GM19328 (cell line): ENCODE measurements around the gene TAF13.
"Not testable (repeated sequence)": the region's sequence is repeated elsewhere in the genome, so short reads cannot be mapped to it uniquely, and the experiment has no call there.

ENCODE experiments used
- ATAC-seq: cut with Tn5 transposase; IDR thresholded peaks from one replicate; pipeline ENCODE4 v1.9.1; 2021; ENCODE audit warnings: mild to moderate bottlenecking, moderate library complexity; ENCODE audit not compliant: unreplicated experiment

TAF13 gene

DNA sequence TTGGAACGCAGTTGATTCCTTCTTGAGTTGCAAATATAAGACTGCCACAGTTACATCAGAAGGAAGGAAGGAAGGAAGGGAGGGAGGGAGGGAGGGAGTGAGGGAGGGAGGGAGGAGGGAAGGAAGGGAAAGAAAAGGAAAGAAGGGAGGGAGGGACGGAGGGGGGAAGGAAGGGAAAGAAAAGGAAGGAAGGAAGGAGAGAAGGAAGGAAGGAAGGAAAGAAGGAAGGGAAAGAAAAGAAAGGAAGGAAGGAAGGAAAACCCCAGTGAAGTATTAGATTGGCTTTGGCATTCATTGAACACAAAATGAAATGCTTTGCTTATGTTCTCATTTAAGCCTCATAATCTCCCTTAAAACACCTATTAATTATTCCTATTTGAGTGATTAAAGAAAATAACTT, 27.5 kb downstream of the TAF13 start:
- ATAC-seq, result no peak

DNA sequence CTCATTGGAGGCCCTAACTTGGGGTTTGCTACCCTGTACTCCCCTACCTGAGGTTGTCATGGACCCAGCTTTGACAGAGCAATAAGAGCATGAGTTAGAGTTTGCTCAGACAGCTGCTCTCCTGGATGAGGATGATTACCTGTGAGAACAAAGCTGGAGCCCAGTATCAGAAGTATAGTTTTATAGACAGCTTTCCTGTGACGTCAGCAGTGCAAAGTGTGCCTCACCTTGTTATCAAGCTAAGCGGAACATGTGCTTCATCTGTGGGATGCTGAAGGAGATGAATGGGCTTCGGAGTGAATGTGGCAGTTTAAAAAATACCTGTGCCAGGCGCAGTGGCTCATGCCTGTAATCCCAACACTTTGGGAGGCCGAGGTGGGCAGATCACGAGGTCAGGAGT, 28.5 kb downstream of the TAF13 start:
- no peak for ATAC-seq

DNA sequence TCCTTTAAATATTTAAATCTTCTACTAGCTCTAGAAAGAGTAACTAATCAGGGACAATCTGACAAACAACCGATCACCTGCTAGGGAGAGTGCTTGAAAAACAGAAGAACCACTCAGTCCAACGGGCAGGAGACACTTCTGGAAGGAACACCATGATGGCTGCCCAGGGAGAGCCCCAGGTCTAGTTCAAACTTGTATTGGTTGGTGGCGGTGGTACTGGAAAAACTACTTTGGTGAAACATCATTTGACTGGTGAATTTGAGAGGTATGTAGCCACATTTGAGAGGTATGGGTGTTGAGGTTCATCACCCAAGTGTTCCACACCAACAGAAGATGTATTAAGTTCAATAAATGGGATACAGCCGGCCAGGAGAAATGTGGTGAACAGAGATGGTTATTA, 29.1 kb downstream of the TAF13 start:
- no peak for ATAC-seq

DNA sequence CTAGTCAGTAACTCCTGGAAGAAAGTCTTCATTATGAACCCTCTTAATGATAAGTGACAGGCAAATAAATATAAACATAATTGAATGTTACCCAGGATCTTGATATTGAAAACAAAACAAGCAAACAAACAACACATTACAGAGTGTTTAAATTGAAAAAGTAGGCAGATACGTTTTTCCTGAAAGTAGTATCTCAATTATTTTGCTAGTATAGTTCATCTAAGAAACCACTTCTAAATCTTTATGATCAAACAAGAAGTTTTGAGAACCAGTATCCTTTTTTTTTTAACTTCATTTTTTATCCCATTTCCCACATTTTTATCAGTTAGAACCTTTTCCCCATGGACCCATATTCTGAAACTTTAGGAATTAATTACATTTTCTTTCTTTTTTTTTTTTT, 30.2 kb downstream of the TAF13 start:
- ATAC-seq, result no peak

DNA sequence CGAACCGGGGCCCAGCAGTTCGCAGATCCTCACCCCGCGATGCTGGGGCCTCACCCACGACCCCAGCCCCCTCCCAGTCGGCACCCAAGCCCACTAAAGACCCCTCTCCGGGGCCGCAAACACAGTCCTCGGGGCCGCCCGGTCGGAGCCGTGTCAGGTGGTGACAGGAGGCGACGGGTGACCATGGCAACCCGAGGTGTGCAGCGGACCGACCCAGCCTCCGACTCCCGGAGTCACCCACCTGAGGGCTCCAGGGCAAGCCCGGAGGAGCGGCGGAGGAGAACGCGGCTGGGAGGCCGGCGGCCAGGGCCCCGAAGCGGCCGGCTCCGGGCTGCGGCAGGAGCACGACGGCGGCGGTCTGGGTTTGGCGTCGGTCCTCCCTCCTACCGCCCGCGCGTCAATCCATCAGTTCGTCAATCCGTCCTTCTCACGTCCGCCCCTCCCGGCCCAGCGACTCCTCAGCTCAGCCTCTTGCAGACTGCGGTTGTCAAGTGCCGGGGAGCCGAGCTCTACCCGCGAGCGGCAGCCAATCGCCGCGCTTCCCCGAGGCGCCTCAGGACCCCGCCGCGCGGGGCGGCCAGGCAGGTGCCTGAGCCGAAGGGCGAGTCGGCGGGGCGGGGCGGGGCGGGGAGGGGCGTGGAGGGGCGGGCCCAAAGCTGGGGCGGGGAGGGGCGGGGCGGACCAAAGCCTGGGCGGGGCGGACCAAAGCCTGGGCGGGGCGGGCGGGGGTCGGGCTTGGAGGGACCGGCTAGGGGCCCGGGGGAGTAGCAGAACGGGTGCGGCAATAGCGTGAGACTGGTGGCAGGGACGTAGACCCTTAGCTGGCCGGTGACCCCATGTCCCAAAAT, 34.0 kb downstream of the TAF13 start, which contains the start of gene WDR47:
WDR47 (minus strand) TSS at position 482 of the 848 bp plus-strand sequence. CDS start 18,590 bp downstream, outside the sequence.
- peak; percentile 98 for ATAC-seq

DNA sequence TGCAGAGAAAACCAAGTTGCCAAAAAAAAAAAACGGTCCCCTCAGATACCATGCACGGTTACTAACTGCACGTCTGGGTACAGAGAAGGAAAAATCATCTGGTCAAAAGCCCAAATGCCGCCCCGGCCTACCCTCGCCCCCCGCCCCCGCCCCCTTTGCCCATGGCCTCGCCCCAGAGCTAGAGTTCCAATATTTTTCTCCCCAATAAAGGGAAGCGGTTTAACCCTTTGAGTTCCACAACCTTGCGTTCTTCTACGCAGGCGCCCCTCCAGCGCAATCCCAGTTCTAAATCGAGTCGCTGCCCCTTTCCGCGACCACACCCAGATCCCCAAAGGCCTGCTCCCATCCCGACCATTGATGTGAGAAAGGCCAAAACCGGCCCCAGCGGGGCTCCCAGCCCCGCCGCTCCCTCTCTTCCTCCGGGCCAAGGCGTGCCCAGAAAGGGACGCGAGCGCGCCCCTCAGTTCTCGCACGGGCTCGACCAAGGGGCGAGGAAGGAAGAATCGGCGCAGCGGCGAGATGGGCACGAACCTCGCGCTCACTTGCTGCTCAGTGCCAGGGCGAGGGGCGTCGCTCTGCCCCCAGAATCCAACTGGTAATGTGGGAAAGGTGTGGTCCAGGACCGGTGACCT, 34.7 kb downstream of the TAF13 start:
- ATAC-seq, result peak; percentile 4

DNA sequence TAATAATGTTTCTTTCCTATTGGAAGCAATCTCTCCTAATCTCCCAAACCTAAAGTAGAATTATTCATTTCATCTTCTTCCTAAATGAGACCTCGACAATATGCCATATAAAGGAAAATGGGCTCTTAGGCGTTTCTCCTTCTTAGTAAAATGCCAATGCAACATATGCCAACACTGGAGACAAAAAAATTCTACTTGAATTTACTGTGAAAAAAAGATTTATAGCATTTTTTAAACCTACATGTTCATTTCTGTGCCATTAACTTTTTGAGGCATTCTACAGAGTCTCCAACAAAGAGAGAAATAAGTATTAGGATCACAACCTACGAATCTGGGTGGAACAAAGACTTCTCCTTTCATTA, 35.2 kb downstream of the TAF13 start:
- ATAC-seq, result no peak

DNA sequence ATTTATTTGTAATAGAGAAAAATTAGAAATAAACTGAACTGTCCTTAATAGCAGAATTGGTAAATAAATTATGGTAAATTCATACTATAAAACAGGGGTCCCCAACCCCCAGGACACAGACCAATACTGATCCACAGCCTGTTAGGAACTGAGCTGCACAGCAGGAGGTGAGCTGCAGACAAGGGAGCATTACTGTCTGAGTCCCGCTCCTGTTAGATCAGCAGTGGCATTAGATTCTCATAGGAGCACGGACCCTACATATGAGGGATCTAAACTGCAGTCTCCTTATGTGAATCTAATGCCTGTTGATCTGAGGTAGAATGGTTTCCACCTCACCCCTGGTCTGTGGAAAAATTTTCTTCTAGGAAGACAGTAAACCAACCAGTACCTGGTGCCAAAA, 41.4 kb downstream of the TAF13 start:
- no peak for ATAC-seq

DNA sequence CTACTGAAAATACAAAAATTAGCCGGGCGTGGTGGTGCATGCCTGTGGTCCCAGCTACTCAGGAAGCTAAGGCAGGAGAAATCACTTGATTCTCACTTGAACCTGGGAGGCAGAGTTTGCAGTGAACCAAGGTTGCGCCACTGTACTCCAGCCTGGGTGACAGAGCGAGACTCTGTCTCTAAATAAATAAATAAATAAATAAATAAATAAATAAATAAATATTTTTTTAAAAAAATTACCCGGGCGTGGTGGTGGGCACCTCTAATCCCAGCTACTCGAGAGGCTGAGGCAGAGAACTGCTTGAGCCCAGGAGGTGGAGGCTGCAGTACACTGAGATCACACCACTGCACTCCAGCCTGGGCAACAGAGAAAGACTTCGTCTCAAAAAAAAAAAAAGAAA, 46.3 kb downstream of the TAF13 start:
- not testable (repeated sequence) for ATAC-seq

DNA sequence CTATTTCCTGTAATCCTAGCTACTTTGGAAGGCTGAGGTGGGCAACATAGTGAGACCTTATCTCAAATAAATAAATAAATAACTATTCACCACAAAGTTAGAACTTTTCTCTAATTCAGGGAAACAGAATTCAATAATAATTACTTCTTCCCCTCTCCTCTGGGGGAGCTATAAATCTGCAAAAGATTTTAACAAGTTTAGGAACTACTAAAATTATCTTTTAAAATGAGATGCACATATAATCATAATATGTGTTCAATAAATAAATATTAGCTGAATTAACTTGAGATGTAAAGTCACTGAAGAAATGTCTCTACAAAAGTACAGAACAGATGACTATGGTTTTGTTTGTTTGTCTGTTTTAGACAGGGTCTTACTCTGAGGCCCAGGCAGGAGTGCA, 48.0 kb downstream of the TAF13 start:
- no peak for ATAC-seq

DNA sequence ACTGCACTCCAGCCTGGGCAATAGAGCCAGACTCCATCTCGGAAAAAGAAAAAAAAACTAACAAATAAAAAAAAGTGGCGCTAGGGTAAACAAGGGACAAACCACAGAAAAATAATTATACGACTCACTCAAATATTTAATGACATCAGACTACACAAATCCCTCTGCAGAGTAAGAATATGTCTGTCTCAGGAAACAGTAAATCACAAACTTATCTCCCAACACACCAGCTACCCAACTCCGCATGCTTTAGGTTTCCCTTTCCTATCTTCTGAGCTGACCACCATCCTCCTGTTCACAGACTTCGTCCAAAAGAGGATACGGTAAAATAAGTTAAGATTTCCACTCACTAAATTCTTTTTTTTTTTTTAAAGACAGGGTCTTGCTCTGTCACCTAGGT, 50.1 kb downstream of the TAF13 start:
- ATAC-seq, result no peak

DNA sequence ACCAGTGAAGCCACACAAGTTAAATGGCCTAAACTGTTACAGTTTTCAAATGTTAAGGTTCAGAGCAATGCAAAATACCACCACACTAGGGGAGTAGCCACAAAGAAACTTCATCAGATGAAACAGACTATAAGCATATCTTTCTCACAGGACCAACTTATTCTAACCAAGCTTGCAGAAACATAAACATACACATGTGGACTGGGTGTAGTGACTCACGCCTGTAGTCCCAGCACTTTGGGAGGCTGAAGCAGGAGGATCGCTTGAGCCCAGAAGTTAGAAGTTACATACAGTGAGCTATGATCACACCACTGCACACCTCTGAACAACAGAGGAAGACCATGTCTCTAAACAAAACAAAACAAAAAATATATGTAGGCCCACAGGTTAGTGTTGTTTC, 51.2 kb downstream of the TAF13 start:
- ATAC-seq, result no peak

DNA sequence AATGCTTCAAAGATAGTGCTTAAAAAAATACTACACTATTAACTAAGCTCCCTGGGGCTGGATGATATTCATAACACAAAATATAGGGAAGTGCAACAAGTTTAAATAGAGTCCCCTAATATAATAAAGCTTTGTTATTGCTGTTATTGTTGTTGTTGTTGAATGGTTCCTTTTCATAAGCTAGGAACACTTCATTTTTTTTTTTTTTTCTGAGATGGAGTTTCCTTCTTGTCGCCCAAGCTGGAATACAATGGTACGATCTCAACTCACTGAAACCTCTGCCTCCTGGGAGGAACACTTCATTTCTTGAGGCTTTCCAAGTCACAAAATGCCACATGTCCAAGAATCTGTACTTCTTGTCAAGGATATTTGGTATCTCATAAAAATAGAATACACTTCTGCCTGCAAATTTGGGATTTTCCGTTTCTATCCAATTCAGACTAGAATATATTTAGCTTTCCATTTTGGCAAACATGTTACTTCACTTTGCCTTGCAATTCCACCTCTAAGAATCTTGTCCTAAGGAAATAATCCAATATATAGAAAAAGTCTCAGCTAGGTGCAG, 55.0 kb downstream of the TAF13 start:
- no peak for ATAC-seq

DNA sequence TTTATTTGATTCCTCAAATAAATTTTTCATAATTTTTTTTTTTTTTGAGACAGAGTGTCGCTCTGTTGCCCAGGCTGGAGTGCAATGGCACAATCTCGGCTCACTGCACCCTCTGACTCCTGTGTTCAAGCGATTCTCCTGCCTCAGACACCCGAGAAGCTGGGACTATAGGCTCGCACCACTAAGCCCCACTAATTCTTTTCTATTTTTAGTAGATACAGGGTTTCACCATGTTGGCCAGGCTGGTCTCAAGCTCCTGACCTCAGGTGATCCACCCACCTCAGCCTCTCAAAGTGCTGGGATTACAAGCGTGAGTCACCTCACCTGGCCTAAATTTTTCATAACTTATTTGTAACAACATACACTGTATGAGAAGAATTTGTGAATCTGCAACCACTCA, 58.1 kb downstream of the TAF13 start:
- not testable (repeated sequence) for ATAC-seq

DNA sequence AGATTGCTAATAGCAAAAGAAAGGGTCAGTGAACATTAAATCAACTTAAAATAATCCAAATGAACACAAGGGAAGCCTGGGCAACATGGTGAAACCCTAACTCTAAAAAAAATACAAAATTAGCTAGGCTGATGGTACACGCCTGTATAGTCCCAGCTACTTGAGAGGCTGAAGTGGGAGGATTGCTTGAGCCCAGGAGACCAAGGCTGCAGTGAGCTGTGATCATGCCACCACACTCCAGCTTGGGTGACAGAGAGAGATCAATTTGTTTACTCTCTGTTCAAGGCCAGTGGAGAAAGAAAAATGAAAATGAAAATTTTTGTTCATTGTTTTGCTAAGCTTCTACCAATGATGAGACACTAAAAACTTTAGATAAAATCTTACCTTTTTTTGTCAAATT, 58.7 kb downstream of the TAF13 start:
- ATAC-seq, result no peak
